Measurements from ENCODE around the gene SELP.

Gene SELP

GRCh38 chr1:169620565-169620964, 9.4 kb downstream of the SELP start:
- no peak for DNase-seq (ENCODE audit: low read depth)

- DNase-seq (ENCODE audit: low read depth) = no peak
Measured at GRCh38 chr1:169618367-169618766, 11.6 kb downstream of the SELP start.

- no peak for DNase-seq (ENCODE audit: low read depth)
Measured at GRCh38 chr1:169615803-169616202, 14.1 kb downstream of the SELP start.

GRCh38 chr1:169610858-169611257, 19.1 kb downstream of the SELP start:
- DNase-seq (ENCODE audit: low read depth) = no peak

- DNase-seq (ENCODE audit: low read depth) = peak; percentile 5
Measured at GRCh38 chr1:169610108-169610507, 19.8 kb downstream of the SELP start.

- DNase-seq (ENCODE audit: low read depth) = no peak
Measured at GRCh38 chr1:169608226-169608625, 21.7 kb downstream of the SELP start.

- no peak for DNase-seq (ENCODE audit: low read depth)
Measured at GRCh38 chr1:169604781-169605560, 25.0 kb downstream of the SELP start.

GRCh38 chr1:169601096-169601881, 28.6 kb downstream of the SELP start:
- peak; percentile 15 for DNase-seq (ENCODE audit: low read depth)

- DNase-seq (ENCODE audit: low read depth) = peak; percentile 55
Measured at GRCh38 chr1:169595764-169596711, 33.9 kb downstream of the SELP start.

- no peak for DNase-seq (ENCODE audit: low read depth)
Measured at GRCh38 chr1:169594391-169594790, 35.5 kb downstream of the SELP start.

- DNase-seq (ENCODE audit: low read depth) = no peak
Measured at GRCh38 chr1:169590932-169591331, 39.0 kb downstream of the SELP start.

GRCh38 chr1:169588785-169589485, 41.0 kb downstream of the SELP start:
- no peak for DNase-seq (ENCODE audit: low read depth)

GRCh38 chr1:169588112-169588511, 41.8 kb downstream of the SELP start:
- DNase-seq (ENCODE audit: low read depth) = no peak

- DNase-seq (ENCODE audit: low read depth) = peak; percentile 41
Measured at GRCh38 chr1:169586395-169587255, 43.3 kb downstream of the SELP start, which contains the start of gene F5. TSS of gene F5 (minus strand) at chr1:169586481. CDS start at chr1:169586386, 95 bp downstream.

- no peak for DNase-seq (ENCODE audit: low read depth)
Measured at GRCh38 chr1:169586067-169586394, 43.9 kb downstream of the SELP start.

GRCh38 chr1:169585181-169585580, 44.7 kb downstream of the SELP start:
- DNase-seq (ENCODE audit: low read depth) = no peak

GRCh38 chr1:169584483-169585144, 45.3 kb downstream of the SELP start:
- DNase-seq (ENCODE audit: low read depth) = no peak

- no peak for DNase-seq (ENCODE audit: low read depth)
Measured at GRCh38 chr1:169577981-169578738, 51.8 kb downstream of the SELP start.

GRCh38 chr1:169576935-169577331, 53.0 kb downstream of the SELP start:
- no peak for DNase-seq (ENCODE audit: low read depth)

Data from amniotic epithelial cell (primary cell).